Astrocyte of the hippocampus (primary cell): Measurements from ENCODE around the gene FAM227A.

Experiments used
- DNase-seq: peaks from one replicate; pipeline ENCODE4 v3.0.0; 2011; ENCODE audit warnings: low read depth, low spot score

FAM227A gene

DNA sequence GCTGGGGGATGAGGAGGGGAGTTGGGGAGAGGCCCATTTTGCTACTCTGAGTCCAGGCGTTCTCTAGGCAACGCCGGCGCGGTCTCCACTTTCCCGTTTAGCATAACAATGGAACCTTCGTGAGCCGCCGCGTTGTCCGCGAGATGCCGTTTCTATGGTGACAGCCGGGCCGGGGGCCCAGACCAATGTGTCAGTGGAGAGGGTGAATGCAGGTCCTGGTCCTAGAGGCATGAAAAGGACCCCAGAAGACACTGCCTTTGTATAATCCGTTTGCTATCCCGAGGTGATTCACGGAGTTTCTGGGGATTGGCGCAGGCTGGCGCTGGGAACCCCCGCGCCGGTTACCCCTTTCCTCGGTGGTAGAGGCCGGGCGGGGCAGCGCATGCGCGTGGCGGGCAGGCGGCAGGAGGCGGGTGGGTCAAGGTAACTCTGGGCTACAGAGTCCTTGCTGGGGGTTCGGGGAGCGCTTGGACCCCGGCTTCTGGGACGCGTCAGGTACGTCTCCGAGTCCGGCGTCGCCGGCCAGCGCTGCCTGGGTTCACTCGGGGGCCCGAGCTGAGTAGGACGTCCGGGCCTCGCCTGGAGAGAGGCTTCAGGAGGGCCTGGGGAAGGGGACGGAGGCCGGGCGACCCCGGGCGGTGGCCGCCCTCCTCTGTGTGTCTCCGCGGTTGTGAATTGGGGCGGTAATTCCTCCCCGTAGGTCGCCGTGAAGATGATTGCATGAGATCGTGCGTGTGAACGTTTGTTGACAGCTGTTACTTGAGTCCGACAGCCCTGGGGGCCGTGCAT lies at the start of gene FAM227A, which contains the start of gene CBY1:
FAM227A (minus strand) TSS at position 137 of the 789 bp plus-strand sequence. CDS start 6,224 bp downstream, outside the sequence.
CBY1 (plus strand) TSS at position 383 of the 789 bp plus-strand sequence. CDS start 11,417 bp downstream, outside the sequence.
- peak; percentile 97 for DNase-seq

GRCh38 chr22:38705235-38706100 lies 49.3 kb upstream of the FAM227A start, which contains the start of gene GTPBP1:
Gene GTPBP1, plus strand, starts transcription at chr22:38705944. Its CDS starts 12 bp downstream, at chr22:38705956.
- peak; percentile 100 for DNase-seq

- no peak for DNase-seq
These were observed 48.6 kb upstream of the FAM227A start for GRCh38 chr22:38704654-38705234.

DNA sequence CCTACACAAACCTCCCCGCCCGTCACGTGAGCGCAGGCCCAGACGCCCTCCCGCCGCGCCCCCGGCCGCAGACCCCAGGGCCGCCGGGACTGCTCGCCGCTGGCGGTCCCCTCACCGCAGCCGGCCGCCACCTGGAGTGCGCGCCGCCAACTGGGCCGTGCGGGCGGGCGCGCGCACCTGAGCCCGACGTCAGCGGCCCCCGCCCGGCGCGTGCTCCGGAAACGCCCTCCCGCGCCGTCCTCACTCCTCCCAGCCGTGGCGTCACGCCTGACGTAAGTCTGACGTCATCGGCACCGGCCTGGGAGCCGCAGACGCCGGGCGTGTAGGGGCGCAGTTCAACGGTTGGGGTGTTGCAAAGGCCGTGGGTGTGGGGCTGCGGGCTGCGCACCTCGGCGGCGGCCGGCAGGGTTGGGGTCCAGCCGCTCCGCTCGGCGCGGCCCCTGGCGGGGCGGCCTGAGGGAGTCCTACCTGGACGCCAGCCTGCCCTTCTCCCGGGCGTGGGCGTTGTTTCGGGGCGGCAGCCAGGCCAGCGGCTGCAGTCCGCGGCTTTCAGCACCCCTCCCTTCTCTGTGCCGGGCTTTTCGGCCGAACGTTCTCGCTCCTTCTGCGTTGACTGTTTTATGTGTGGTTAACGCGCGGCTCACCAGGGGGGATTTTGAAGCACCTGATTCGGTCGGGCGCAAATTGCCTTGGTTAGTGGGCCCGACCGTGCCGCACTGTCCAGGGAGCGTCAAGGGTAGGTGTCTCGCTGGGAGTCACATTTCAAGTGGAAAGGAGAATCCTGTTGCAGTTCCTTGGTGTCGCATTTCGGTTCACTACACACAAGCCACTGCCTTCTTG lies 44.8 kb upstream of the FAM227A start, which contains the start of gene JOSD1:
JOSD1 (minus strand) TSS at position 155 of the 840 bp plus-strand sequence. CDS start 956 bp downstream, outside the sequence.
- DNase-seq, result peak; percentile 99

GRCh38 chr22:38700270-38700788 lies 44.1 kb upstream of the FAM227A start:
- no peak for DNase-seq

- peak; percentile 39 for DNase-seq
These were observed 43.6 kb upstream of the FAM227A start for GRCh38 chr22:38699784-38700183.

- DNase-seq, result peak; percentile 19
These were observed 43.0 kb upstream of the FAM227A start for GRCh38 chr22:38699143-38699542.

- no peak for DNase-seq
These were observed 42.4 kb upstream of the FAM227A start for GRCh38 chr22:38698407-38699094.

DNA sequence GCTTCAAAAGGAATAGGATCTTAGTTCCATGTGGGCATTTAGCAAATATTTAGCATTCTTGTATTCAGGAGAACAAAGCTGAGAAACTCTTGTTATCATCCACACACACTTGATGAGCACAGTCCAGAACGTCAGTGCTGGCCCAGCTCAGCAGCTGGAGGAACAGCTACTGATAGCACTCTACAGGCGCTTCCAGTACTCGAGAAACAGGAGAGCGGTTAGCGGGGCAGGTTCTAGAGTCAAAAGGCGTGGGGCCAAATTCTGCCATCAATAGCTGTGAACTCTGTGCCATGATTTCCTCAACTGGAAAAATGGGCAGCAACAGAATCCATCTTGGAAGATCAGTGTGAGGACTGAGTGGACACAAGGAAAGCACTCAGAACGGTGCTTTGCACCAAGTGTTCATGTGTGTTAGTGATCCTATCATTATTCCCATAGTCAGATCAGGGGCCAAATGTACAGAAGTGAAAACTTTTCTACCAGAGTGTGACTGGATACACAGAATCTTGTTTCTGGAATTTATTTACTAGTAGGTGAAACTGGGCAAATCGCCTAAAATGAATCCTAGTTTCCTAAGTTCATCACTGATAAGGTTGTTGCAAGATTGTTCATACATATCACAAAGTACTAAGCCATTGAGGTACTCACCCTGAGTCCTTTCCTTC lies 41.4 kb upstream of the FAM227A start:
- peak; percentile 70 for DNase-seq

GRCh38 chr22:38696606-38697424 lies 40.6 kb upstream of the FAM227A start:
- DNase-seq, result peak; percentile 74

DNA sequence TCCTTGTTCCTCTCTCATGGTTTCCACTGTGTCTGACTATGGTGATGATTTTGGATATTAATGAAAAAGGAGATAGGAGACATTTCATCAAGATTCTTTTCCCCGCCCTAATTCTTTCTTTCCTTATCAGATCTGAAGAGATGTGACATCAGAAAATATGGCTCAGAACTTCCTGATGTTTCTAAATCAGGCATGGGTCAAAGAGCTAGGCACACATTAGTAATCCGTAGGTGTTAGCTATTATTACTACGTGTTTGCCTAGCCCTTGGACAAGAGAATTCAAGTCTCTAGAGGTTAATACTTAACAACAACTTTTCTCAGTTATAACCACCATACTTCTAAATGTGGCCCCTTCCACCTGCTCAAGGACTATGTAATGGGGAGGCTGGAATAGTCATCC lies 38.7 kb upstream of the FAM227A start:
- DNase-seq, result no peak

DNA sequence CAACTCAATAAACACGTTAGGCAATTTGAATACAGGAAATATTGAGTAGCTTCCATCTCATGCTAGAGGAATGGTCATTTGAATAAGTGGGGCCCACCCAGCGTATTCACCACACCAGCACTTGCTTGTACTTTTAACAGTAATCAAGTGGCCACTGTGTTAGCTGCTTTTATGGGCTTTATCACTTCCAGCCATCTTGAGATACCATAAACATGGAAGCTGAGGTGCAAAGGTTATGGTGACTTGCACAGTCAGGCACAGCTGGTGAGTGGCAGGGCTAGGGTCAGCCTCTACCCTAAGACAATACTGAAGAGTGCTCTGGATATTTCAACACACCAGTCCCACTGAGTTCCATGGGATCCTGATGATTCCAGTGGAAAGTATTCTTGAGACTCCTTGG lies 37.9 kb upstream of the FAM227A start:
- no peak for DNase-seq

GRCh38 chr22:38689651-38690050 lies 33.5 kb upstream of the FAM227A start:
- DNase-seq, result no peak

DNA sequence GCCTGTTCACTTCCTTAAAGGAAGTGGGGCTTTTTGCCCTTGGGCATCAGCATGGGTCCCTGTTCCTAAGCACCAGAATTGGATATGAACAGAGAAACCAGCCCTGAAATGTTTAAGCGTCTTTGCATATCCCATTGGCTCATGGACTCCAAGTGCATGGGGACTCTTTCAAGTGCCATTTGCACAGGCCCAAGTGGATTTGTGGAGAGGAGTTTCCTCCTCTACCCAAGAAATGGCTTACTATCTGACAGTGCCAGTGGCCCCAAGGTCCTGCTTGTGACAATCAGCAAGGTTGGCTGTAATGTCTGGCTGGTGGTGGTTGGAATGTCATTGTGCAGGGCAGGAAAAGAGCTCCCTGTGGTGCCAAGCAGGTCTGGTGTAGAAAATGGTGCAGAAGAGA lies 29.6 kb upstream of the FAM227A start:
- DNase-seq, result no peak

- no peak for DNase-seq
These were observed 28.7 kb upstream of the FAM227A start for GRCh38 chr22:38684895-38685294.

DNA sequence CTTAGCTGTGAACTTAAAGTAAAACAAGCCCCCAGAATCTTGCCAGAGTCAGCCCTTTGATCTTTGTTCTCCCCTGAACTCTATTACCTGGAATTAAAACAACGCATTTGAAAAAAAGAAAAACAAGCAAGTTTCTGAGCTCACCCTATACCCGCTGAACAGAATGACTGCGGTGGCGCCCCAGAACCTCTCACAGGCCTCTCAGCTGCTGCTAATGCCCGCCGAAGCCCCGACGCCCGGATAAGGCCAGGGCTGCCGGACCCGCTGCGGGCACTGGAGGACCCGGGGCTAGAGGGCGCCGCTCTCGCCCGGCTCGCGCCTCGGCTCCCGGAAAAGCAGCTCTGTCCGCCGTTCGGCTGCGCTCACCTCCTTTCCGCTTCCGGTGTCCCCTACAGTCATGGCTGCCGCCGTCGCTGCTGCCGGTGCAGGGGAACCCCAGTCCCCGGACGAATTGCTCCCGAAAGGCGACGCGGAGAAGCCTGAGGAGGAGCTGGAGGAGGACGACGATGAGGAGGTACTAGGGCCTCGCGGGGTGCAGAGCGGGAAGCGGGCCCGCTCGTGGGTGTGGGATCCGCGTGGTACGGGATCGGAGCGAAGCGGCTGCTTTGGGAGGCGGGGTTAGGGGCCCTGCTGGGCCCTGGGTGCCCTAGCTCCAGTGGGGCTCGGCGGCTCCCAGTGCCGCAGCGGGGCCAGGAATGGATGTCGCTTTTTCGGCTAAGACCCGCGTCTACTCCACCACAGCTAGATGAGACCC lies 25.6 kb upstream of the FAM227A start, which contains the start of gene TOMM22:
TOMM22 (plus strand) TSS at position 376 of the 754 bp plus-strand sequence; CDS start at position 398, 22 bp downstream.
- DNase-seq, result peak; percentile 96

DNA sequence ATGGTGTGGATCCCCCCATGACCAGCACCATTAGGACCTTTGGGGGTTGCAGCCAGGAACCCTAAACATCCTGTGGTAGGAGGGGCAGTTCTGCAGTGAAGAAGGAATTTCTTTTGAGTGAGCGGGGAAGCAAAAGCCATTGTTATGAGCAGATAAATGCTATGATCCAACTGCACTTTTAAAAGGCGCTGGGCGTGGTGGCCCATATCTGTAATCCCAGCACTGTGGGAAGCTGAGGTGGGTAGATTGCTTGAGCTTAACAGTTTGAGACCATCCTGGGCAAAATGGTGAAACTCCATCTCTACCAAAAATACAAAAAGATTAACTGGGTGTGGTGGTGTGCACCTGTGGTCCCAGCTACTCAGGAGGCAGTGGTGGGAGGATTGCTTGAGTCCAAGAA lies 19.6 kb upstream of the FAM227A start:
- no peak for DNase-seq

DNA sequence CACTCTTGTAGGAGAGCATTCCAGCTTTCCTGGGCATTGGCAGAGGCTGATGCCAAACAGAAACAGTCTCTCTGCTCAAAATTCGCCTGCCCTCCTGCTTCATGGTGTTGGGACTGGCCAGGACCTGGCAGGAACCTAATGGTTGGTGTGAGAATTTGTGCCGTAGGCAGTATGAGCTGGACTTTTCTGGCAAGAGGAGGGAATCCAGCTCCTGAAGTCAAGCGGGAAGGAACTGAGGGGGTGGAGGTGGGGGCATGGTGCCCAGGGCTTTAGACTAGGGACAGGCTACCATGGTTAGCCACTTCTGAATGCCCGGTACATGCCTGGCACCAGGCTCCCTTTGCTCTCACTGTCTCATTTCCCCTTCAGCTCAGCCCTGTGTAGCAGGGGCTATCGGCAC lies 18.7 kb upstream of the FAM227A start:
- peak; percentile 19 for DNase-seq
